Measurements from ENCODE around the gene VIL1.

- TF ChIP-seq POLR2A (IDR thresholded peaks at IDR 0.05) (no peak), CTCF (IDR thresholded peaks at IDR 0.05) (no peak), POLR2AphosphoS5 (IDR thresholded peaks at IDR 0.05) (no peak), EP300 (IDR thresholded peaks at IDR 0.05) (no peak)
Measured at GRCh38 chr2:218422403-218423086, 3.6 kb downstream of the VIL1 start.
